Mesenchymal stem cell (in vitro differentiated cells and primary cell): Measurements from ENCODE around the gene SLC16A8.

Experiments used
- DNase-seq: peaks from one replicate; pipeline ENCODE4 v3.0.0-alpha.2; 2013
- H2AFZ ChIP-seq: one replicate; pipeline ENCODE4 v1.6.1; 2013; ENCODE audit warnings: low read depth, mild to moderate bottlenecking, control low read depth, inconsistent platforms, low read length, moderate library complexity
- H2AK5ac ChIP-seq: 2 replicates; pipeline ENCODE4 v1.6.1; 2013; ENCODE audit warnings: low read length, moderate library complexity, mild to moderate bottlenecking, inconsistent platforms; ENCODE audit not compliant: severe bottlenecking
- H2BK120ac ChIP-seq: one replicate; pipeline ENCODE4 v1.6.1; 2013; ENCODE audit warnings: low read depth, mild to moderate bottlenecking, inconsistent platforms, low read length, moderate library complexity
- H2BK12ac ChIP-seq, 2 experiments: one replicate each; pipeline ENCODE4 v1.6.1; 2013; ENCODE audit warnings: inconsistent platforms in 2 of 2, low read length in 2 of 2, mild to moderate bottlenecking in 2 of 2, moderate library complexity in 2 of 2, control low read depth in 1 of 2
- H2BK15ac ChIP-seq: one replicate; pipeline ENCODE4 v1.6.1; 2013; ENCODE audit warnings: mild to moderate bottlenecking, low read depth, inconsistent platforms; ENCODE audit not compliant: poor library complexity, severe bottlenecking
- H2BK5ac ChIP-seq: 2 replicates; pipeline ENCODE4 v1.6.1; 2013; ENCODE audit warnings: low read depth, mild to moderate bottlenecking, low read length, control low read depth, inconsistent platforms; ENCODE audit not compliant: poor library complexity, severe bottlenecking
- H3K14ac ChIP-seq, 2 experiments: one replicate each; pipeline ENCODE4 v1.6.1; 2013; ENCODE audit warnings: inconsistent platforms in 2 of 2, low read length in 2 of 2, control low read depth in 1 of 2, mild to moderate bottlenecking in 1 of 2, moderate library complexity in 1 of 2
- H3K18ac ChIP-seq, 2 experiments: one replicate each; pipeline ENCODE4 v1.6.1; 2013; ENCODE audit warnings: inconsistent platforms in 2 of 2, low read length in 2 of 2, control low read depth in 1 of 2, low read depth in 1 of 2, mild to moderate bottlenecking in 1 of 2
- H3K23ac ChIP-seq, 2 experiments: one replicate each; pipeline ENCODE4 v1.6.1; 2013; ENCODE audit warnings: inconsistent platforms in 2 of 2, low read length in 2 of 2, mild to moderate bottlenecking in 2 of 2, moderate library complexity in 2 of 2, control low read depth in 1 of 2
- H3K27ac ChIP-seq: 2 replicates; pipeline ENCODE4 v1.5.1; 2013; ENCODE audit warnings: mild to moderate bottlenecking, moderate library complexity, low read length, control low read depth, inconsistent platforms; ENCODE audit not compliant: poor library complexity, severe bottlenecking
- H3K27me3 ChIP-seq, 2 experiments: 2 replicates each; pipeline versions ENCODE4 v1.6.1 to v1.7.0; 2013; ENCODE audit warnings: low read length in 2 of 2, mild to moderate bottlenecking in 2 of 2, moderate library complexity in 2 of 2, control low read depth in 1 of 2, inconsistent platforms in 1 of 2; ENCODE audit not compliant: control insufficient read depth in 1 of 2, insufficient read depth in 1 of 2
- H3K36me3 ChIP-seq, 2 experiments: 2 replicates each; pipeline versions ENCODE4 v1.6.1 to v1.7.0; 2013; ENCODE audit warnings: low read length in 2 of 2, control low read depth in 1 of 2, inconsistent platforms in 1 of 2, low read depth in 1 of 2, mild to moderate bottlenecking in 1 of 2; ENCODE audit not compliant: insufficient read depth in 2 of 2, control insufficient read depth in 1 of 2
- H3K4ac ChIP-seq, 2 experiments: one replicate each; pipeline ENCODE4 v1.6.1; 2013; ENCODE audit warnings: inconsistent platforms in 2 of 2, low read length in 2 of 2, mild to moderate bottlenecking in 2 of 2, moderate library complexity in 2 of 2, control low read depth in 1 of 2, low read depth in 1 of 2
- H3K4me1 ChIP-seq: 2 replicates; pipeline ENCODE4 v1.6.1; 2013; ENCODE audit warnings: low read depth, low read length, control low read depth; ENCODE audit not compliant: control insufficient read depth, insufficient read depth
- H3K4me2 ChIP-seq: 2 replicates; pipeline ENCODE4 v1.6.1; 2013; ENCODE audit warnings: low read length, mild to moderate bottlenecking, inconsistent platforms; ENCODE audit not compliant: poor library complexity, severe bottlenecking
- H3K4me3 ChIP-seq, 2 experiments: 2 replicates each; pipeline versions ENCODE4 v1.5.1 to v1.7.0; 2013; ENCODE audit warnings: low read length in 2 of 2, mild to moderate bottlenecking in 2 of 2, control low read depth in 1 of 2, low read depth in 1 of 2; ENCODE audit not compliant: insufficient read depth in 1 of 2
- H3K79me1 ChIP-seq: replicated peaks from 2 replicates; pipeline ENCODE4 v1.6.1; 2013; ENCODE audit warnings: mild to moderate bottlenecking, control low read depth, low read length, inconsistent platforms; ENCODE audit not compliant: poor library complexity, severe bottlenecking
- H3K9ac ChIP-seq: 2 replicates; pipeline ENCODE4 v1.7.0; 2013; ENCODE audit warnings: mild to moderate bottlenecking, low read length, moderate library complexity
- H3K9me3 ChIP-seq: 2 replicates; pipeline ENCODE4 v1.7.0; 2013; ENCODE audit warnings: mild to moderate bottlenecking, low read length; ENCODE audit not compliant: control insufficient read depth
- H4K8ac ChIP-seq: one replicate; pipeline ENCODE4 v1.6.1; 2013; ENCODE audit warnings: inconsistent platforms, mild to moderate bottlenecking, low read length, moderate library complexity
- H4K91ac ChIP-seq: one replicate; pipeline ENCODE4 v1.6.1; 2013; ENCODE audit warnings: mild to moderate bottlenecking, low read length, inconsistent platforms
- WGBS: methylation state at CpG from one replicate; pipeline ENCODE4 v1.1.7; 2013; ENCODE audit warnings: mixed read lengths; 5-methylcytosine and 5-hydroxymethylcytosine counted together

Gene SLC16A8

GRCh38 chr22:38040953-38041759 is 42.8 kb downstream of the SLC16A8 start:
- peak overlapping the region in 1 of 2 experiments; percentile 7 for H2BK12ac ChIP-seq
- H3K9ac ChIP-seq = no peak overlapping the region
- no peak overlapping the region for H2AFZ ChIP-seq
- 79% methylated on average over 15 of the region's 20 CpGs for WGBS
- no peak overlapping the region for H3K18ac ChIP-seq
- H4K91ac ChIP-seq = no peak overlapping the region
- H4K8ac ChIP-seq = no peak overlapping the region
- no peak overlapping the region for H2BK5ac ChIP-seq
- no peak overlapping the region for H3K14ac ChIP-seq
- no peak overlapping the region for H3K27ac ChIP-seq
- H3K79me1 ChIP-seq = no peaks in the 10 kb centered on the region
- peaks cover 8% of the 10 kb centered on the region for H3K4me1 ChIP-seq
- no peaks in the 10 kb centered on the region for H3K9me3 ChIP-seq
- H3K4me2 ChIP-seq = no peak overlapping the region
- H3K23ac ChIP-seq = no peak overlapping the region
- H3K27me3 ChIP-seq = peaks cover under 1 to 7% of the 10 kb centered on the region in 2 experiments
- no peak overlapping the region for H2BK120ac ChIP-seq
- no peaks in the 10 kb centered on the region for H3K36me3 ChIP-seq
- H3K4me3 ChIP-seq = no peak overlapping the region
- DNase-seq = no peak
- H2BK15ac ChIP-seq = no peak overlapping the region
- H3K4ac ChIP-seq = no peak overlapping the region
- no peak overlapping the region for H2AK5ac ChIP-seq

DNA sequence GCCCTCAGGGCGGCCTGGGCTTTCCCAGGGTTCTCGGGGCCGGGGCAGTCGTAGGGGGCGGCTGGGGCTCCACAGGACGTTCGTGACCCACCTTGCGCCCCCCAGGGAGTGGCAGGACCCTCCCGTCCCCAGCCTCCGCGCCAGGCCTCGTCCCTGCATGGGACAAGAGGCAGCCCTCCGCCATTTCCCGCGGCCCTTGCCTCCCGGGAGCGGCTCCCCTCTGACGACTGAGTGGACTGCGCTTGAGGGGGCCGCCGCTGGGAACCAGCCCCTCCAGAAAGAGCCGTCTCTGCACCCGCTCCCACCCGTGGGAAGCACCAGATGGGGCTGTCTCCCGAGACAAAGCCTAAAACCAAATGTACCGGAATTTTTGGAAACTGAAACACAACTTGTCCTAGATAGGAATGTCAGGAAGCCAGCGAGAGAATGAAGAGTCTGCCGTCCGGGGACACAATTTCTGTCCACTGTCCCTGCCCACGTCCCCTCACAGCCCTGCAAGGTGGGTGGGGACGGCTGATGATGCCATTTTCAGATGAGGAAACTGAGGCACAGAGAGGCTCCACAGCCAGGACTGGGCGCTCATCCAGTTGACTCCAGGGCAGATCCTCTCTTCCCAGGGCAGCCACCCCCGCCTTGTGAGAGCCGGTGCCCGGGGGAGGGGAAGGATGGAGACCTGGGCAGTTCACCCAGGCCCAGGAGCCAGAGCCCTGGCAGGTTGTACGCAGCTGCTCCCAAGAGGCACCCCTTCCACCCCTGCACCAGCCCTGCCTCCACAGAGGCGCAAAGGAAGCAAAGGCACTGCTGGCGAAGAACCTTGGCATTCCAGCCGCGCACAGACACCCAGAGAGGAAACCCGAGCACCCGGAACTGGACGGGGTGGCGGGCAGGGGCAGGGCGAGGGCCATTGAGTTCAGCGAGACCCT is 44.8 kb downstream of the SLC16A8 start:
- Histone ChIP-seq H3K4ac (no peak overlapping the region), H2BK15ac (peak overlapping the region; percentile 45), H3K9ac (no peak overlapping the region), H3K27ac (no peak overlapping the region), H3K4me2 (no peak overlapping the region), H3K14ac (no peak overlapping the region), H3K36me3 (no peaks in the 10 kb centered on the region), H2BK5ac (no peak overlapping the region), H4K91ac (no peak overlapping the region), H2AFZ (no peak overlapping the region), H3K9me3 (no peaks in the 10 kb centered on the region), H3K4me1 (peaks cover 23% of the 10 kb centered on the region), H3K27me3 (peaks cover 0 to 7% of the 10 kb centered on the region in 2 experiments), H2AK5ac (no peak overlapping the region), H3K23ac (no peak overlapping the region), H2BK120ac (no peak overlapping the region), H3K79me1 (no peaks in the 10 kb centered on the region), H4K8ac (no peak overlapping the region), H3K4me3 (no peak overlapping the region), H3K18ac (no peak overlapping the region), H2BK12ac (no peak overlapping the region)
- DNase-seq = no peak
- WGBS = 92% methylated on average over 44 of the region's 46 CpGs

DNA sequence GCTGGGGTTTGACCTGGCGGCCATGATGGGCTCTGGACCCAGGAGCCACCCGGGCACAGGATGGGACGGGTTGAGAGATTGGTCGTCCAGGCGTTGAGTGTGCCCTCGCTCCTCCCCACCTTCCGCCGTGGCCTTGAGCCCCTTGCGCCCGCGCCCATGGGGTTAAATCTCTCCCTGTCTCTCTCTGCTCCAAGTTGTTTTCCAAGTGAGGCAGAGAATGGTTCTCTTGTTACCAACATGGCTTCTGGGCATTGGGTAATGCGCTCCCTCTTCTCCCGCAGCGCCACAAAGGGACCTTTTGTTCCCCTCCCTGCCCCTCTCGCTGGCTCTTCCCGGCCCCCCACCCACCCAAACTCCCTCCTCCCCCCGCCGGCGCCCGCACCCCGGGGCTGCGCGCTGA is 45.6 kb downstream of the SLC16A8 start:
- H2AFZ ChIP-seq = no peak overlapping the region
- 100% methylated on average over 15 of the region's 23 CpGs for WGBS

More for the DNA sequence above, 45.6 kb downstream of the SLC16A8 start:
- Histone ChIP-seq H2BK5ac (no peak overlapping the region), H3K4me1 (peaks cover 31% of the 10 kb centered on the region), H3K14ac (no peak overlapping the region), H3K4me2 (no peak overlapping the region), H3K9ac (no peak overlapping the region), H3K4me3 (no peak overlapping the region), H2BK12ac (no peak overlapping the region), H2BK120ac (no peak overlapping the region), H3K79me1 (no peaks in the 10 kb centered on the region), H3K23ac (no peak overlapping the region), H3K18ac (no peak overlapping the region), H2BK15ac (no peak overlapping the region), H4K91ac (no peak overlapping the region), H3K27ac (no peak overlapping the region), H3K9me3 (no peaks in the 10 kb centered on the region), H4K8ac (no peak overlapping the region), H3K27me3 (peaks cover 0 to 7% of the 10 kb centered on the region in 2 experiments), H3K36me3 (no peaks in the 10 kb centered on the region), H3K4ac (no peak overlapping the region), H2AK5ac (no peak overlapping the region)
- DNase-seq = no peak
